CD4-positive, alpha-beta T cell treated with Interleukin-15 for 1 hour (primary cell): ENCODE results near the gene TOR4A.
"Not testable (repeated sequence)": the region's sequence is repeated elsewhere in the genome, so short reads cannot be mapped to it uniquely, and the experiment has no call there.

ENCODE experiments used
- DNase-seq: peaks from one replicate; pipeline ENCODE4 v3.0.0-alpha.2; 2020

TOR4A gene

DNA sequence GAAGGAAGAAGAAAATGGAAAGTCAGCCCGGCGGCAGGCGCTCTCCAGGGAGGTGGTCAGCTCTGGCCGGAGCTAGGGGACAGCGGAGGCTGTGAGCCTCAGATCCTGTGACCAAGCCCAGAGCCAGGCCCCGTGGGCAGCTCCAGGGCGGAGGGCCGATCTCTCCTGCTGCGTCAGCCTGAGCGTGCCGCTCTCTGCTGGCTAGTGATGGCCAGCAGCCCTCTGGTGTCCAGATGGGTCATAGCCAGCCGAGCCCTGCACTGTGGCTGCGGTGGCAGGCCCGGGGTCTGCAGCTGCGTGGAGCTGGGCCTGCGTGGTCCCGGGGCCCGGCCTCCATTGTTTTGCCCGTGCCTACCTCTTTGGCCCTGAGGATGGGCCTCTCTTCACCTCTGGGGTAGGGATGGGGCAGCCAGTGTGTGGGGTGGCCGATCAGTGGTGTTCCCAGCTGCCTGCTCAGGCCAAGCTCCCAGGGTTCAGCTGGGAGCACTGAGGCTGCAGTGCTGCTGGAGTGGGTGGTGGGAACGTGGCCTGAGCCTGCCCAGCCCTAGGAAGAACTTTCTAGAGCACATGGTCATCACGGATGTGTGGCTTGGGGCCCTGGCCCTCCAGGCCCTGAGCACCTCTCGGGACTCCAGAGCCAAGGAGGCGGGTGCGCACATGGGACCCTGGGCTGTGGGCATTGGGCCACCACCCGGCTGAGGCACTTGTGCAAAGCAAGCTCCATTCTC lies 41.6 kb downstream of the TOR4A start:
- no peak for DNase-seq

DNA sequence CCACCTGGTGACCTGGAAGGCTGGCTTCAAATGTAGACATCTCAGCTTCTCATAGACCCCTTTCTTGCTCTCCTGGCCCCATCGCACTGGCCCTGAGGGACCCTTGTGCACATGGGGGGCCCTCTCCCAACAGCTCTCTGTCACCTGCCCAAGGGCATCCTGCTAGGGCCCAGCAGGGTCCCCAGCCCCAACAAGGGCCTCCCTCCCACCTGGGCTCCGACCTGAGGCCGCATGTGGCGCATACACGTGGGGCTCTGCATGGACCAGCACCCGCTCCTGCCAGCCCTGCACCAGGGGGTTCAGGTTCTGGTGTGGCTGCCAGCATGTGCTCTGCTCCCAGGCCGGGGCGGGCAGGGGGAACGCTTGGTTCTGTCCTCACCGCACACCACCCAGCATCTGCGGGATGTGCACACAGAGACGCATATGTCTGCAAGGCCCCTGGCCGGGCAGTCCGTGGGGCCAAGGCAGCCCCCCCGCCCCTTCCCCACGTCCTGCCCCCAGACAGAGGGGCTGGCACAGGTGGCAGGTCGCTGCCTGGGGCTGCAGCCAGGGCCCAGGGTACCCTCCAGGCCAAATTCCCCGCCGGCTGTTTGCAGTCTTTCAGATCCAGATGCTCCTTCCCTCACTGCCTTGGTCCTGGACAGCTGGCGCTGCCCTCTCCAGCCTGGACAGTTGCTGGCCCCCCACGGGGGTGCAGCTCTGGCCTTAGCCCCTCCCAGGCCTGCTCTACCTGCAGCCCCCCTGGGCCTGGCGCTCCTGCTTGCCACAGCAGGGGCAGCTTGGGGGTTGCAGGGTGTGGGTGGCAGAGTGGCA lies 42.4 kb downstream of the TOR4A start:
- DNase-seq, result no peak

- peak; percentile 54 for DNase-seq
Observed at GRCh38 chr9:137320555-137321384, 43.2 kb downstream of the TOR4A start.

DNA sequence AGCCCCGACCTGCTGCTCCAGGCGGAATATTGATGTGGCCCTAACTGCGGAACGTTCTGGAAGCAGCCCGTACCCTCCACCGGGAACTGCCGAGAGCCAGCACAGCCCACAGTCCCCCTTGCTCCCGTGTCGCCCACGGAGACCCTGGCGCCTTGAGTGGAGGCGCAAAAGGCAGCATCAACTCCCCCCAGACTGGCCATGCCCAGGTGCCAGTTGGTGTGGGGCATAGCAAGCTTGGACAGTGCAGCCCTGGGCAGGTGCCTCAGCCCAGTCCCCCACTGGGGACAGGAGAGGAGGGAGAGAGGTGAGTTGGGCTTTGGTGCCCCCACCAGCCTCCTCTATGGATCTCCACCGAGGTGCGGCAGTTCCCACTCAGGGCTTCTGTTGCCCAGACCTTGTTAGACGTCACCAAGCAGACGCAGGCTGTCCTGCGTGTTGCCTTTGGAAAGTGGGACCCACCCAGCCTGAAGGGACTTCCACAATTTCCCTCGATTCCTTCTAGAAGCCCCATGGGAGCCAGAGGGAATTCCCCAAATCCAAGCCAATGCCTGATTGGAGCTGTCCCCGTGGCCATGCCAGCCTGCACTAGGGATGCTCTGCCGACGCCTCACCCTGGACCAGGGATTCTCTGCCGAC lies 44.3 kb downstream of the TOR4A start:
- no peak for DNase-seq

- DNase-seq, result no peak
Observed at GRCh38 chr9:137323531-137324331, 46.2 kb downstream of the TOR4A start.

- no peak for DNase-seq
Observed at GRCh38 chr9:137325124-137325523, 47.6 kb downstream of the TOR4A start.

DNA sequence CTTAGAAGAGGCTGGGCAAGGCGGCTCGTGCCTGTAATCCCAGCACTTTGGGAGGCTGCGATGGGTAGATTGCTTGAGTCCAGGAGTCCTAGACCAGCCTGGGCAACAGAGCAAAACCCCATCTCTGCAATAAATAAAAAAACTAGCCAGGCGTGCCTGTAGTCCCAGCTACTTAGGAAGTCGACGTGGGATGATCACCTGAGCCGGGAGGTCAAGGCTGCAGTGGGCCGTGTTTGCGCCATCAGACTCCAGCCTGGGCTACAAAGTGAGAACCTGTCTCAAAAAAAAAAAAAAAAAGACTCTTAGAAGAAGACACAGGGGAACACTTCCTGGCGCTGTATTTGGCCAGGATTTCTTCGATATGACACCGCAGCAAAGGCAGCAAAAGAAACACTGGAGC lies 48.3 kb downstream of the TOR4A start:
- no peak for DNase-seq

DNA sequence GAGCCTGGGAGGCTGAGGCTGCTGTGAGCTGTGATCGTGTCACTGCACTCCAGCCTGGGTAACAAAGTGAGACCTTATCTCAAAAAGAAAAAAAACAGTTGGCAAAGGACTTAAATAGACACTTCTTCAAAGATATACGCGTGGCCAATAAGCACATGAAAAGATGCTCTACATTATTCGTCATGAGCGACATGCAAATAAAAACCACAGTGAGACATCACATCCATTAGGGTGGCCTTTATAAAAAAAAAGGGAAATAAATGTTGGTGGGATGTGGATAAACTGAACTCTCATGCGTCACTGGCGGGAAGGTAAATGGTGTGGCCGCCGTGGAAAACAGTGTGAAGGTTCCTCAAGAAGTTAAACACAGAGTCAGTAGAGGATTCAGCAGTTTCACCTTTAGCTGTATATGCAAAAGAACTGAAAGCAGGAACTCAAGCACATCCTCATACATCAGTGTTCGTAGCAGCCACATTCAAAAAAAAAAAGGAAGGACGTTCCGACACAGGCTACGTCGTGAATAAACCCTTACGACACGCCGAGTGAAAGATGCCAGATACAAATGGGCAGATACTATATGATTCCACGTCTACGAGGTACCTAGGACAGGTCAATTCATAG lies 49.0 kb downstream of the TOR4A start:
- DNase-seq, result peak; percentile 79

DNA sequence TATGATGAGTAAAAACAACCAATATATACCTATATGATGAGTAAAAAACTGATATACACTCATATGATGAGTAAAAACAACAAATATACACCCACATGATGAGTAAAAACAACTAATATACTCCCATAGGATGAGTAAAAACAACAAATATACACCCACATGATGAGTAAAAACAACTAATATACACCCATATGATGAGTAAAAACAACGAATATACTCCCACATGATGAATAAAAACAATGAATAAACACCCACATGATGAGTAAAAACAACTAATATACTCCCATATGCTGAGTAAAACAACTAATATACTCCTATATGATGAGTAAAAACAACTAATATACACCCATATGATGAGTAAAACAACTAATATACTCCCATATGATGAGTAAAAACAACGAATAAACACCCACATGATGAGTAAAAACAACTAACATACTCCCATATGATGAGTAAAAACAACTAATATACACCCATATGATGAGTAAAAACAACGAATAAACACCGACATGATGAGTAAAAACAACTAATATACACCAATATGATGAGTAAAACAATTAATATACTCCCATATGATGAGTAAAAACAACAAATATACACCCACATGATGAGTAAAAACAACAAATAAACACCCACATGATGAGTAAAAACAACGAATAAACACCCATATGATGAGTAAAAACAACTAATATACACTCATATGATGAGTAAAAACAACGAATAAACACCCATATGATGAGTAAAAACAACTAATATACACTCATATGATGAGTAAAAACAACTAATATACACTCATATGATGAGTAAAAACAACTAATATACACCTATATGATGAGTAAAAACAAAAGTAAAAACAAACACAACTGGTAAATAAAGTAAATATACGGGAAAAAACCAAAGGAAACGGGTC lies 50.4 kb downstream of the TOR4A start:
- DNase-seq, result not testable (repeated sequence)

DNA sequence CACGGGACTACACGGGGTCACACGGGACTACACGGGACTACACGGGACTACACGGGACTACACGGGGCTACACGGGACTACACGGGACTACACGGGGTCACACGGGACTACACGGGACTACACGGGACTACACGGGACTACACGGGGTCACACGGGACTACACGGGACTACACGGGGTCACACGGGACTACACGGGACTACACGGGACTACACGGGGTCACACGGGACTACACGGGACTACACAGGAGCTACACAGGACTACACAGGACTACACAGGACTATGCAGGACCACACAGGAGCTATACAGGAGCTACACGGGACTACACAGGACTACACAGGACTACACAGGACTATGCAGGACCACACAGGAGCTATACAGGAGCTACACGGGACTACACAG lies 52.1 kb downstream of the TOR4A start:
- not testable (repeated sequence) for DNase-seq

DNA sequence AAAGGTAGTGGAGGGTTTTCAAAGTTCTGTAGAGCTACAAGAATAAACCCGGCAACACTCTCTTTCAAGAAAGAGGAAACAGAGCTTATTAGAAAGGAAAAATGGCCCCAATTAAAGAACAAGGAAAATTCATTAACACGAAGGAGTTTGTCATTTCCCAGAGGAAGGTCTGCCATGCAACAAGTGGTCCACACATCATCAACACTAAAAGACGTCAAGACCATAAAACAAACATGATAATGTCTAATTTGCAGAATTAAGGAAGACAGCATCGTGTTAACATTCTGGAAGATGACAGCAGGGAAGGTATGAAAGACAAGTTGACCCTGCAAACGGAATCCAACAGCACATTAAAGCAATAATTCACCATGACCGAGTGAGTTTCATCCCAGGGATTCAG lies 53.2 kb downstream of the TOR4A start:
- DNase-seq, result no peak

DNA sequence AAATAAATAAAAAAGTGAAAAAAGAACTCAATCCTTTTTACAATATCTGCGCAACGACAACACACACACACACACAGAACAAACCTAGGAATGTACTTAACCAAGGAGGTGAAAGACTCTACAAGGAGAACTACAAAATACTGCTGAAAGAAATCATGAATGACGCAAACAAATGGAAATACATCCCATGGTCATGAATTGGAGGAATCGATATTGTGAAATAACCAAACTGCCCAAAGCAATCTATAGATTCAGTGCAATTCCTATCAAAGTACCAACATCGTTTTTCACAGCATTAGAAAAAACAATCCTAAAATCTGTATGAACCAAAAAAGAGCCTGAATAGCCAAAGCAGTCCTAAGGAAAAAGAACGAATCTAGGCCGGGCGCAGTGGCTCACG lies 54.4 kb downstream of the TOR4A start:
- DNase-seq, result no peak
